Activated naive CD4-positive, alpha-beta T cell treated with anti-CD3 and anti-CD28 coated beads, Interleukin-2, amount 50 U/mL, for 72 hours (primary cell): ENCODE data around the gene B4GALT1. TPM values are rescaled to one million over a fixed set of nuclear protein-coding genes. Genes with fewer than 3 reads are reported as not detected.
A peak's percentile ranks its signal among the peaks of the same experiment; 100 is the strongest.

Experiments used
- ATAC-seq, 2 donors: fragments of 150-1000 bp; cut with Tn5 transposase; 2 replicates each; pipeline ENCODE4 v1.10.0; 2021; ENCODE audit warnings: mild to moderate bottlenecking in 2 of 2, moderate library complexity in 2 of 2
- DNase-seq, 2 donors: peaks; one replicate each; pipeline ENCODE4 v3.0.0; 2021 to 2022; ENCODE audit warnings: low spot score in 2 of 2
- H3K27ac Mint-ChIP-seq, 2 donors: one replicate each; pipeline ENCODE4 v1.8.0; 2022; ENCODE audit warnings: mild to moderate bottlenecking in 2 of 2, mixed read lengths in 2 of 2
- H3K36me3 Mint-ChIP-seq, 2 donors: one replicate each; pipeline ENCODE4 v1.8.0; 2022; ENCODE audit warnings: mixed read lengths in 2 of 2
- H3K9me3 Mint-ChIP-seq, 2 donors: one replicate each; pipeline ENCODE4 v1.8.0; 2022; ENCODE audit warnings: mixed read lengths in 2 of 2
- total RNA-seq, 2 donors: library from RNA; stranded (reverse); gene quantifications; one replicate each; pipeline ENCODE4 v1.2.3, GENCODE V29; 2022

The B4GALT1 gene
- total RNA-seq, 2 donors from 2014 or later = 47.8 to 49.2 TPM

DNA sequence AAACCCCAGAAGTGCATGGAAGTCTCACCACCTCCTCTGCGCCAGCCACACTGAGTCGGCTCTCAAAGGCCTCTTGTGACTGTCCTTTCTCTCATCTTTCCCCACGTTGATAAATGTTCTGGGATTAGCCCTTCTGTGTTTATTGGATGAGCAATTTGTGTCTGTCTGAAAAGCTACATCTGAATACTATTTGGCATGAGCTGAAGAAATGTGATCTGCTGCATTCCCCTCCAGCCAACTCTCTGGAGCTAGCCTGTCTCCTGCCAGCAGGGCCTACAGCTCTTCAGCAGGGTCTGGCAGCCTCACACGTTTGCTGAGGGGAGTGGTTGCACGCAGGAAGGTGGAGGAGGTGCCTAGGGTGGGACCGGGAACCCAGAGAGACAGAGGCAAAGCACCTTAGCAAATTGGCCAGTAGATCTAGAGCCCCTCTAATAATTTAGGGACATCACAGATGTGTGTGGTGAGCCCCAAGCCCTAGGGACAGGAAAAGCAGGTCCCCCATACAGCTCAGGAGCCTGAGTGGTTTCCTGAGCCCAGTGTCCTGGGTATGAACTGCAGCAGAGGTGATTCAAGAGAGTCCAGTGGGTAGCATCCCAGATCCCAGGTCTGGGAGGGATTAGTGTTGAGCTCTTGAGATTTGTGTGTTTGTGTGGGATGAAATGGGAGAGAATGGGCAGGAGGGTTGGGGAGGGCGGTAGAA lies 20.5 kb upstream of the B4GALT1 start:
- DNase-seq = no peak
- Mint-ChIP-seq H3K27ac (peak overlapping the region in 1 of 2 donors; percentile 23), H3K36me3 (no peaks in the 10 kb centered on the region), H3K9me3 (no peaks in the 10 kb centered on the region)
- no peak for ATAC-seq

DNA sequence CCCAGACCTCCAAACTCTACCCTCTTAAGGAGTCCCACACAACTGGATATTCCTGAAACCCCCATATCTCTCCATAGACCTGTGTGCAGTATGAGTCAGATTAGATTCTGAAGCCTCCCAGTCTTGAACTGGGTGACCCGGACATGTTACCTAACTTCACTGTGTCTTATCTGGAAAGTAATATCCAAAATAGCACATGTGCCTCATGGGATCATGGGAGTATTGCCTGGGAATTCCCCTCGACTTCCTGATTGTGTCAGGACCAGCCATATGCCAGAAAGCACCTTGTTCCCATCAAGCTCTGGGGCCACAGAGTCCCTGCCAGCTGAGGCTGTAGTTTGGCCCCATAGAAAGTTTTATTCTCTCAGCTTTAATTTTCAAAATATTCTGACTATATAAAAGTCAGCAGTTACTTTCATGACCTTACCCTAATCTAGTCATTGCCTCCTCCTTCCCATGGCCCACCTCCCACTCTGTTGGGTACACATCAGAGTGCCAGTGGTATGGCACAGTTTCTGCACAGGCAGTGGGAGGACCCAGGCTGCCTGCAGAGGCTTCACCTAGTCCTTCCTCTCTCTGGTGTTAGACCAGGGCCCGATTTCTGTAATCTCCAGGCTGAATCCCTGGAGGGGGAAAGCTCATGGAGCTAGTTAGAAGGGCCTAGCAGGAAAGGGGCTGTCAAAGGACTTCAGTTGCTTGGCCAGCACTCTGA lies 19.5 kb upstream of the B4GALT1 start:
- H3K9me3 Mint-ChIP-seq = no peaks in the 10 kb centered on the region
- ATAC-seq (peak in 1 of 2 donors; percentile 31), DNase-seq (no peak)
- H3K27ac Mint-ChIP-seq = no peak overlapping the region
- H3K36me3 Mint-ChIP-seq = no peaks in the 10 kb centered on the region

GRCh38 chr9:33185858-33186257 lies 18.7 kb upstream of the B4GALT1 start:
- DNase-seq (no peak), ATAC-seq (no peak)
- Mint-ChIP-seq H3K36me3 (no peaks in the 10 kb centered on the region), H3K27ac (no peak overlapping the region), H3K9me3 (no peaks in the 10 kb centered on the region)

DNA sequence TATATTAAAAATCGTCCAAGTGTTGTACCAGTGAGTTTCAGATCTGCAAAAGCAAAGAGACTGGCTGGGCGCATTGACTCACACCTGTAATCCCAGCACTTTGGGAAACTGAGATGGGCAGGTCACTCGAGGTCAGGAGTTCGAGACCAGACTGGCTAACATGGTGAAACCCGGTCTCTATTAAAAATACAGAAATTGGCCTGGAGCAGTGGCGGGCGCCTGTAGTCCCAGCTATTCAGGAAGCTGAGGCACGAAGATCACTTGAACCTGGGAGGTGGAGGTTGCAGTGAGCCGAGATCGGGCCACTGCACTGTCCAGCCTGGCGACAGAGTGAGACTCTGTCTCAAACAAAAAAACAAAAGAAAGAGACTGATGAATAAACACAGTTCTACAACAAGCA lies 18.3 kb upstream of the B4GALT1 start:
- H3K9me3 Mint-ChIP-seq = no peaks in the 10 kb centered on the region
- DNase-seq (no peak), ATAC-seq (no peak)
- H3K36me3 Mint-ChIP-seq = no peaks in the 10 kb centered on the region
- no peak overlapping the region for H3K27ac Mint-ChIP-seq

- ATAC-seq = no peak
- Mint-ChIP-seq H3K27ac (no peak overlapping the region), H3K9me3 (no peaks in the 10 kb centered on the region), H3K36me3 (no peaks in the 10 kb centered on the region)
- DNase-seq = no peak
Observed at GRCh38 chr9:33184963-33185362, 17.8 kb upstream of the B4GALT1 start.

- no peak for DNase-seq
- ATAC-seq = no peak
- no peaks in the 10 kb centered on the region for H3K36me3 Mint-ChIP-seq
- H3K9me3 Mint-ChIP-seq = no peaks in the 10 kb centered on the region
- H3K27ac Mint-ChIP-seq = no peak overlapping the region
Observed at GRCh38 chr9:33182519-33182918, 15.4 kb upstream of the B4GALT1 start.

DNA sequence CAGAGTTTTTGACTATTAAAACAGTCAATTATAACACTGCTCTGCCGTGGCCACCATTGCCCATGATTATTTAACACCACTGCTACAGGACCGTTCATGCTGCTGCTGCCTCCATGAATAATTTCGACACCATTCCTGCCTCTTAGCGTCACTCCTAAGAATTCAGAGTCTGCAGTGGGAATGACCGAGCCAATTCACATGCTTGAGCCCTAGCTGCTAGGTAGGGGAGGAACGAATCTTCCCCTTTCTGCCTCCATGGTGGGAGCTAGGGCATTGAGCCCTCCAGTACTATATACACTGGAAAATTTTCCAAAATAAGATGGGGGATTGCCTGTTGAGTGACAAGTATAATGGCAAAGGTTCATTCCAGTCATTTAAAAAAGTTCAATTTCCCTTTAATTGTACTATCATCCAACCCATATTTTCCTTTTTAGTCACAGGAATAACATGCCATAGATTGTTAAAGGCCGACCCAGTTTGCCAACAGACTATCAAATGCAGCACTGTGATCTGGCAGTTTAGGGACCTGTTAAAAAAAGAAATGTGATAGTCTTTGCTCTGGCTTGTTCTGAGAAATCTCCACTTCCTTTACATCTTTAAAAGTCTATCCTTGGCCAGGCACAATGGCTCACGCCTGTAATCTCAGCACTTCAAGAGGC lies 13.5 kb upstream of the B4GALT1 start:
- DNase-seq (no peak), ATAC-seq (no peak)
- Mint-ChIP-seq H3K36me3 (no peaks in the 10 kb centered on the region), H3K27ac (no peak overlapping the region), H3K9me3 (no peaks in the 10 kb centered on the region)

DNA sequence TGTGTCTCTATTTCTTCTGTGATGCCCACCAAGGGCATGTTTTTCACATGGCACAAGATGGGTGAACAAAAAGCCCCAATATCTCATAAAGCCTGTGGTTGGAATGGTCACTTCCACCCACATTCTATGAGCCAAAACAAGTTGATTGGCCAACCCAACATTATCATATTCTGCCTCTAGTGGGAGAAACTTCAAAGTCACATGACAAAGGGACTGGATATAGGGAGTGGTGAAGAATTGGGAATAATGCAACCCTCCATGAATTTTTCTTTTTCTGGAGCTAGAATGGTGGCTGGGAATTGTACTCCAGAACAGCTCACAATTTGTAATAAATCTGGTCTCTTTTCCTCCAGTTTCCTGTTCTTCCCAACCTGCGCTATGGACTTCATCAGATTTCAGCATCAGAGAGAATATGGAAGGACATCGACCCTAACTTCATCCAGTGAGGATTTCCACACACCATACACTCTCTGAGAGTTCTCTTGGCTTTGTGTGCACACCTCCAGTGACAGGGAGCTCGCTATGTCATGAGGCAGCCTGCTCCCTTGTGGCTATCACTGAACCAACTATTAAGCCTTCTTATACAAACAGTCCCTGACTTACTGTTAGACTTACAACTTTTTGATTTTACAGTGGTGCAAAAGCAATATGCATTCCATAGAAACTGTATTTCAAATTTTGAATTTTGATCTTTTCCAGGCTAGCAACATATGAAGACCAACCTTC lies 12.0 kb upstream of the B4GALT1 start:
- H3K36me3 Mint-ChIP-seq = no peaks in the 10 kb centered on the region

DNA sequence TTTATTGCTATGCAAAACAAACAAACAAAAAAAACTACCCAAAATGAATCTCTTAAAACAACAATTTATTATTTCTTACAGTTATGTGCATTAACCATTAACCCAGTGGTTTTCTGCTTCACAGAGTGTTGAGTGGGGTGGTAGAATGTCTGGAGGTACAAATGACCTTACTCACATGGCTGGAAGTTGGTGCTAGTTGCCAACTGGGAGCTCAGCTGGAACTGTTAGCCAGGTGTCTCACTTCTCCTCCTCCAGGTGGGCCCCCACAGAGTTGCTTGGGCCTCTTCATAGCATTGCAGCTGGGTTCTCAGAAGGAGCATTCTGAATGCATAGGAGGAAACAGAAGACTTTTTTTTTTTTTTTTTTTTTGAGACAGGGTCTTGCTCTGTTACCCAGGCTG lies 10.5 kb upstream of the B4GALT1 start:
- Mint-ChIP-seq H3K36me3 (no peaks in the 10 kb centered on the region), H3K27ac (no peak overlapping the region), H3K9me3 (no peaks in the 10 kb centered on the region)
- ATAC-seq = no peak
- no peak for DNase-seq

More for the DNA sequence above, 12.0 kb upstream of the B4GALT1 start:
- ATAC-seq (no peak), DNase-seq (no peak)
- H3K27ac Mint-ChIP-seq = no peak overlapping the region
- H3K9me3 Mint-ChIP-seq = no peaks in the 10 kb centered on the region

GRCh38 chr9:33177086-33177485 lies 9.9 kb upstream of the B4GALT1 start:
- DNase-seq (no peak), ATAC-seq (no peak)
- Mint-ChIP-seq H3K36me3 (no peaks in the 10 kb centered on the region), H3K9me3 (no peaks in the 10 kb centered on the region), H3K27ac (no peak overlapping the region)

DNA sequence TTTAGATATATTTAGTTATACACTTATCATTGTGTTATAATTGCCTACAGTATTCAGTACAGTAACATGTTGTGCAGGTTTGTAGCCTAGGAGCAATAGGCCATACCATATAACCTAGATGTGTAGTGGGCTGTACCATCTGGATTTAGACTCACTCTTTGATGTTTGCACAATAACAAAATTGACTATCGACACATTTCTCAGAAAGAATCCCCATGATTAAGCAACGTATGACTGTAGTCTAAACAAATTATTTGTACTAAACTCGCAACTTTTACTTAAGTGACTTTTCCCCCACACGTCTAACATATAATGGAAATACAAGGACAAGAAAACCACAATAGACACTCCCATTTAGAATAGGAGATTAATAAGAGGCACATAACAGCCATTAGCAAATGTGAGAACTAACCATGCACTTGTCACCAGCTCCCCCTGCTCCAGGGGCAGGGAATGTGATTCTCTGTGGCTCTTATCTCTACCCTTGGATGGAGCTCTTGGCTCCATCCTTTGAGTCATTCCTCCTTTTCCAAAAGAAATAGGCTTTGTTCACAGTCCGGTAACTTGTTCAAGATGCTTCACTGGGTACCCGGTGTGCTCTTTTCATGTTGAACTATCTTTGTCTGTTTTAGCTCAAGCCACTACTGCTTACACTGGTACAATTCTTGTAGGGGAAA lies 8.7 kb upstream of the B4GALT1 start:
- DNase-seq (no peak), ATAC-seq (no peak)
- Mint-ChIP-seq H3K9me3 (no peaks in the 10 kb centered on the region), H3K27ac (no peak overlapping the region), H3K36me3 (no peaks in the 10 kb centered on the region)

DNA sequence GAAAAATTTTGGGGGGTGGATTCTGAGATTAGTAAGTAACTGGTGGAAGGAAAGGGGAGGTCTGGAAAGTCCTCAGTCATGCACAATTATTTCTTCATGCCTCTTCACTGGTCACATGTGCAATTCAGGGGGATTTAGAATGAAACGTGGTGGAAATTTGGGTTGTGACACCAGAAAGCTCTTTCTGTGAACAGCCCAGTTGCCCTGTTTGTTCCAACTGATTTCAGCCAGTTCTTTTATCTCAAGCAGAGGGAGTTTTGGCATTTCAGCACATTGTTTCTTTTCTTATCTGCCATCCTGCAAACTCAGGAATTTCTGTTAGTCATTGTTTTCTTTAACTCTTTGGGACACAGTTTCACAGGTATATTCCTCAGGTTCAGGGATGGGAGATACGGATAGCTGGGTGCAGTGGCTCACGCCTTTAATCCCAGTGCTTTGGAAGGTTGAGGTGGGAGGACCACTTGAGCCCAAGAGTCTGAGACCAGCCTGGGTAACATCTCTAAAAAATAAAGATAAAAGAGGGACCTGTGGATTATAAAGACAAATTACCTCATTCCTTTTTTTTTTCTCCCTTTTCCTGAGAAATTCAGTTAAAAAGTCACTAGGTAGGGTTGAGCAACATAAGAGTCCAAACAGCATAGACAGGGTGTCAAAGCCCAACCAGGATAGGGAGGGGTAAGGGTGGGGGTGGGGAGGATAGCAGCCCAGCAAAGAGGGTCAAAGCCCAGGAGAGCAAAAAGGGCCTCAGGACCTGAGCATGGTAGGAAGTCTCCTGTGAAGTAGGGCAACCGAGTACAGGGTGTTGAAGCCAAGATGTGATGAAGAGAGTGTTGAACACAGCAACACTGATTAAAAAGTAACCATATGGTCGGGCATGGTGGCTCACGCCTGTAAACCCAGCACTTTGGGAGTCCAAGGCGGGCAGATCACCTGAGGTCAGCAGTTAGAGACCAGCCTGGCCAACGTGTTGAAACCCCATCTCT lies 5.4 kb upstream of the B4GALT1 start:
- ATAC-seq (no peak), DNase-seq (no peak)
- no peak overlapping the region for H3K27ac Mint-ChIP-seq
- H3K9me3 Mint-ChIP-seq = no peaks in the 10 kb centered on the region
- peaks cover 0 to 3% of the 10 kb centered on the region in 2 donors for H3K36me3 Mint-ChIP-seq

- peaks cover 8 to 13% of the 10 kb centered on the region in 2 donors for H3K36me3 Mint-ChIP-seq
- no peaks in the 10 kb centered on the region for H3K9me3 Mint-ChIP-seq
- no peak overlapping the region for H3K27ac Mint-ChIP-seq
- ATAC-seq (no peak), DNase-seq (peak in 1 of 2 donors; percentile 38)
Observed at GRCh38 chr9:33170464-33171415, 3.6 kb upstream of the B4GALT1 start.

DNA sequence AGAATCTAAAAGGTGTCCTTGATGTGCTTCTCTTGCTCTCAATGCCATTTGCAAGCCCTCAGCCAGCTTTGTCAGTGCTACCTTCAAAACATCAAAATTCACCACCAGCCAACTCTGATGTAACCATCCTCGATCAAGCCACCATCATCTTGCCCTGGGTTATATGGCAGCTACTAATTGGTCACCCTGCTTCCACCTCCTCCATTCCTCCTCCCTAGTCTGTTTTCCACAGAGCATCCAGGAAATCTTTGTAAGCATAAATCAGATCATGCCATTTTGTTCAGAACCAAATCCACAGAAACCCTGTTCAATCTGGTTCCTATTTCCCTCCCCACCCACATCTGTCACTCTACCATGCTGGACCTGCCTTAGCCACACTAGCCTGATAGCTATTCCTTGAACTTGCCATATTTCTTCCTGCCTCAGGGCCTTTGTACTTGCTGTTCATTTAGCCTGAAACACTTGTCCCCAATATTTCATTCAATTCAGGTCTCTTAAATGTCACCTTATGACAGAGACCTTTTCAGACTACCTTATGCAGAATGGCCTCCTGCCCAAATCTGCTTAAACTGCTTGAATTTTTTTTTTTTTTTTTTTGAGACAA lies 1.9 kb upstream of the B4GALT1 start:
- DNase-seq = no peak
- no peak for ATAC-seq
- H3K36me3 Mint-ChIP-seq = peaks cover 19 to 20% of the 10 kb centered on the region in 2 donors
- no peaks in the 10 kb centered on the region for H3K9me3 Mint-ChIP-seq
- H3K27ac Mint-ChIP-seq = peak overlapping the region in 1 of 2 donors; percentile 96
